Tongue (tissue), 2 donors: ENCODE data around the gene MBD5. TPM values are rescaled to one million over a fixed set of nuclear protein-coding genes. Genes with fewer than 3 reads are reported as not detected.

Source experiments
- DNase-seq: peaks from one replicate; pipeline ENCODE4 v3.0.0-alpha.2; 2015
- total RNA-seq: library from RNA; depleted of rRNA; stranded (reverse); fragments of >200 nt; gene quantifications from one replicate; pipeline ENCODE4 v1.2.3, GENCODE V29; 2014

The MBD5 gene
- total RNA-seq, 1 donor from 2014 or later, result 50.2 TPM

DNA sequence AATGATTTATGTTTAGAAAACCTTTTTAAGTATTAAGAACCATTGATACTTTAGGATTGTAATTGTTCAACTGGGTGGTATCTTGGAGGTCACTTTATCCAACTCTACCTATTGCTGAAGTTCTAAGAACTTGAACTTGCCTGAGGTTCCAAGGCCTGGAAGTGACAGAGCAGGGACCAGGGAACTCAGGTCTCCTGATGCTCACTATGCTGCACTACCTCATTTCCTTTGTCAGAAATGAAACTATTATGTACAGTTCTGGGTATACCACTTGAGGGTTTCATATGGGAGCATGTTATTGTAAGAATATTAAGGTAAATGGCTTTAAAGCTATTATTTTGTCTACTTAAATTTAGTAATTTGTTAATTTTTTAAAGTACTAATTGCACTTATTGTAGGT lies 3.0 kb downstream of the MBD5 start:
- DNase-seq, result no peak

DNA sequence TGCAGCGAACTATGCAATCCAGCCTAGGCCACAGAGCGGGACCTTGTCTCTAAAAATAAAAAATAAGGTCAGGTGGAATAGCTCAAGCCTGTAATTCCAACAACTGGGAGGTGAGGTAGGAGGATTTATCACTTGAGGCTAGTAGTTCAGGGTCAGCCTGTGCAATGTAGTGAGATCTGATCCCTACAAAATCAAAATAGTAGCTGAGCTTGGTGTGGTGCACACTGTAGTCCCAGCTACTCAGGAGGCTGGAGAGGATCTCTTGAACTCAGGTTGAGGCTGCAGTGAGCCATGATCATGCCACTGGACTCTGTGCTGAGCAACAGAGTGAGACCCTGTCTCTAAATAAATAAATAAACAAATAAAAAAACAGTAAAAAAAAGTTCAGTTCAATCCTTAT lies 5.7 kb downstream of the MBD5 start:
- no peak for DNase-seq

DNA sequence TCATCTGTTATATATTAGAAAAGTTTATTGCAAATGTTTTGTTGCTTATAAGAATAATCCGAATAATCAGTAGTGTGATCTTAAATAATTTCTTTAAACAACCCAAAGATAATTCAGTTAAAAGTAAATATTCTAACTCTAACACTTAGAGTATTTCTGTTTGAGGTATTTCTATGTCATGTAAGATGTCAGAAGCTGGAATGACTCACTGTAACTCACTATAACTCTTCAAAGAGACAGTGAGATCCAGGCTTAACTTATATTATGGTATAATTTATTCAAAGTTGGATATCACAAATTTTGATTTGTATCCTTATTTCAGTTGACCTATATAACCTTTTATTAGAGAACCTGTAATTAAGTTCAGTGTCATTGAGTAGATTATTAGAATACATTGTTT lies 6.9 kb downstream of the MBD5 start:
- no peak for DNase-seq

DNA sequence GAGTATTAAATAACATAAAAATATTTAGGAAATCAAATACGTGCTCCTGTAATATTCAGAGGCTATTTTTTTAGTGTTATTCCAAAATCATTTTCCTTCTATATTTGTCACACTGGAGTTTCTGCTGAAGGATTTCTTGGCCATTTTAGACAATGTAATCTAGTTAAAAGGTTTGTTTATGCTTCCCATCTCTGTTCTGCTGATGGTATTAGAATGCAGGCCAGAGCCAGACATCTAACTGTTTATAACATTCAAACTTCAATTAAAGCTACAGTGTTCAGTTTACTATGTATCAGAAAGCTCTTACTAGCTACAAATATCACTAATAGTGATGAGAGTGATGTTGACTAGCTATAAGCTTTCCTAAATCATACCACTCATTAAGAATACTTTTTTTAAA lies 7.9 kb downstream of the MBD5 start:
- DNase-seq, result no peak

DNA sequence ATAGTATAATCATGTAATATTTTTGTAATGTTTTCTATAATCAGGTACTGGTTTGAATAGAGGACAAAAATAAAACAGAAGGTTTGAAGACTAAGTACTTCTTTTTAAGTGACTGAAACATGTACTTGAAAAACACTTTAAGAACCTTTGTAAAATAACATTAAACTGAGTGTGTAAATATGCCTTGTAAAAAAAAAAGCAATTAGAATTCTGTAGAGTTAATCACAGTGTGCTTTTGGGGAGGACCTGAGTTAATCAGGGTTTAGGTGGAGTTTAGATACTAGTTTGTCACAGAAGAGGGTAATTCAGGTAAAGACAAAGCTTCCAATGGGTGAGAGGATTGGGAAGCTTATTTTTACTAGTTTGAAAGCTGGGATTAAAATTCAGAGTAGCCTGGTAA lies 10.3 kb downstream of the MBD5 start:
- DNase-seq, result no peak

DNA sequence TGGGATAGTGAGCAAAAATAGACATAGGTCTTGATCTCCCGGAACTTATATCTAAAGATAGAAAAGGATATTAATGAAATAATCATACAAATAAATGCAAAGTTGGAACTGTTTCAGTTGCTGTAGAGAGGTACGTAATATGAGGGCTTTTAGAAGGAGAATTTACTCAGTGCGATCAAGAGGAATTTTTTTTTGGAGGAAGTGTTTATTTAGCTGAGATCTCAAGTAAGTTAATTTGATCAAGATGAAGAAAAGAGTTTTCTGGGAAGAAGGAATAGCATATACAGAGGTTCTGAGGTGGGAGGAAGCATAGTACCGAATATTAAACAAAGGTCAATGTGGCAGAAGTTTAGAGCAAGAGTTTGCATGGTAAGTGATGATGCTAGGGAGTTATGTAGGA lies 11.3 kb downstream of the MBD5 start:
- DNase-seq, result no peak

- no peak for DNase-seq
Measured at GRCh38 chr2:148039783-148040182, 18.9 kb downstream of the MBD5 start.

GRCh38 chr2:148042219-148042618 lies 21.3 kb downstream of the MBD5 start:
- no peak for DNase-seq

DNA sequence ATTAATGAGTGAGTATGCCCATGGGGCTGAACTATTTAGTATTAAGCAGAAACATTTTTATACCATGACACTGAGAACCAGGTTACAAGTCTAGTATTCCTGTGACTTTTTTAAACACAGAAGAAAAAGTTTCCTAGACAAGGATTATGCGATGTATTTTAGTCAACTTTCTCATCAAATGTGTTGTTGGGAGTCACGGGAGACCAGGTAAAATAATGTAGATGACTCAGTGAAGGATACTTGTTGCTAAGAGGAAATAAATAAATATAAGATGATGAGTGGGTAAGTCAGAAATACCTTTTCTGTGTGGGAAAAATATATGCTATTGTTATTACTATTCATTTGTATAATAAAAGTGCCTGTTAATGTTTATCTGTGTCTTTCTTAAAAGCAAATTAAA lies 23.4 kb downstream of the MBD5 start:
- DNase-seq, result no peak

GRCh38 chr2:148046802-148047201 lies 25.9 kb downstream of the MBD5 start:
- no peak for DNase-seq

GRCh38 chr2:148048475-148049221 lies 27.8 kb downstream of the MBD5 start:
- no peak for DNase-seq

GRCh38 chr2:148049284-148049683 lies 28.4 kb downstream of the MBD5 start:
- no peak for DNase-seq

DNA sequence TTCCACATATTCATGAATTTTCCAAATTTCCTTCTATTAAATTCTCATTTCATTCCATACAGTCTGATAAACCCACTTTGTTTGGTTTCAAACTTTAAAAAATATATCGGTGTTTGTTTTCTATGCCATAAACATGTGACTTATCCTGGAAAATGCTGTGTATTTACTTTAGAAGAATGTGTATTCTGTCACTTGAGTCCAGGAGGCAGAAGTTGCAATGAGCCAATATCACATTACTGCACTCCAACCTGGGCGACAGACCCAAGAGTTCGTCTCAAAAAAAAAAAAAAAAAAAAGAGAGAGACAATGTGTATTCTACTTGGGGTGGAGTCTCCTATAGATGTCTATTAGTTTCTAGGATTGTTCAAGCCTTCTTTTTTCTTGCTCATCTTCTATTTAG lies 31.8 kb downstream of the MBD5 start:
- DNase-seq, result no peak

GRCh38 chr2:148058641-148059040 lies 37.8 kb downstream of the MBD5 start:
- no peak for DNase-seq

DNA sequence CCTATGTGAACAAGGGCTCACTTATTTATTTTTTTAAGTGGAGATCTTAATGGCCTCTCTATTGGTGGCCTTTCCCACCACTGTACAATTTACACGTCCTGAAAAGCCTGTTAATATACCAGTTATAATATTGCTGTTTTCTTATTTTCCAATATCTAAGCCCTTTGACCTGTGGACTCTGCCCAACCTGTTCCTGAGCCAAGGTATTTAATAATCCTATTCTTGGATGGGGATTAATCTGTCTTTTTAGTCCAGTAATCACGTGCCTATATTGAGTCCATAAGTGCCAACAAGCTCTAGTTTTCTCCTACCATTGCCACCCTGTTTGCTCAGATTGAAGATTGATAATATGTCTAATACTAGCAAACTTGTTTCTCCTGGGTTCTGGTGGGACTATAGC lies 42.7 kb downstream of the MBD5 start:
- DNase-seq, result no peak

DNA sequence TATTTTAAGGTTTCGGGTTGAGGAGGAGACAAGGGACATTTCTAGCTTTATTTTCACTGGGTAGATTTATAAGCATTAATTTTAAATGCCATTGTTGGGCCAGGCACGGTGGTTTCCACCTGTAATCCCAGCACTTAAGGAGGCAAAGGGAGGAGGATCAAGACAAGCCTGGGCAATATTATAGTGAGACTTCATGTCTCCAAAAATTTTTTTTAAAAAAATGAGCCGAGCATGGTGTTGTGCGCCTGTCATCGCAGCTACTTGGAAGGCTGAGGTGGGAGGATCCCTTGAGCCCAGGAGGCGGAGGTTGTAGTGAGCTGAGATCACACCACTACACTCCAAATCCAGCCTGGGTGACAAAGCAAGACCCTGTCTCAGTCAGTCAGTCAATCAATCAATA lies 45.0 kb downstream of the MBD5 start:
- no peak for DNase-seq

- no peak for DNase-seq
Measured at GRCh38 chr2:148067801-148068200, 46.9 kb downstream of the MBD5 start.

- DNase-seq, result no peak
Measured at GRCh38 chr2:148071351-148071750, 50.5 kb downstream of the MBD5 start.

DNA sequence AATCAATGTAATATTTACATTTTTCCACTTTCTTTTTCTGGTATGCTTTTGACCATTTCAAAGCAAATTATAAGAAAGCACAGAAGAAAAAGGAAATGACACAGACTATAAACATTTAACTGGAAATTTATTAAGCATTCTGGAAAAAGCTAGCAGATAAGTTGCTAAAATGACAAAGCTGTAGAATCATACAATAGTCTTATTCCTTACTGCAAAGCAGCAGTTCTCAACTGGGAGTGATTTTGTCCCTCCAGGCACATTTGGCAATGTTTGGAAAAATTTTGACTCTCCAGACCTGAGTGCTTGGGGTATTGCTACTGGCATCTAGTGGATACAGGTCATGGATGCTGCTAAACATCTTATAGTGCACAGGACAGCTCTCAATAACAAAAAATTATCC lies 75.1 kb downstream of the MBD5 start:
- no peak for DNase-seq

DNA sequence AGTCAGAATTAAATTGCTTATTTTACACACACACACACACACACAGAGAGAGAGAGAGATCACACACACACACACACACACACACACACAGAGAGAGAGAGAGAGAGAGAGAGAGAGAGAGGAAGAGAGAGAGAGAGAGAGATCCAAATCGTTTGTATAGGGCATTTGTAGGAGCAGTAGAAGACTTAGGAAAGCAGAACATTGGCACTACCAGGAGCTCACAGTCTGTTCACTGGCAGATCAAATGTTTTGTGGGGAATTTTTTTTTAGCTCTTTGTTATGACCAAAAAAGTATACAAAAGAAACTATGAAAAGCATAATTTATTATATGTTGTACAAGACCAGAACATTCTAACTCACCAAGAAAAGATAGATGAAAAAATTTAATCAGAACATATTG lies 81.8 kb downstream of the MBD5 start:
- DNase-seq, result no peak

DNA sequence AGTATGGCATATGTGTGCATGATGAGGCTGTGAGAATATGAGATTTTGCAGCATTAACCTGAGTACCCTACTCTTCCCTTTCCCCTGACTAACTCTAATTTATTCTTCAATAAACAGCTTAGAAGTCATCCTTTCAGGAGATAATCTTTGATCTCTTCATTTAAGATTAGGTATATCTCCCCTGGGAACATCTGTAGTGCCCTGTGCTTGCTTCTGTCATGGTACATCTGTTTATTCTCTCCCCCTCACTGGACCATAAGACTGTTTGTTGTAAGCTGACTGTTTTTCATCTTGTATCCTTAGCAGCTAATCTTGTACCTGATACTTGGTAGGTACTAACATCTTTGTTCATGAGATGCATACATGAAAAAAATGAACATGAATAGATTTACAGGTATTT lies 83.1 kb downstream of the MBD5 start:
- no peak for DNase-seq

GRCh38 chr2:148106331-148106730 lies 85.4 kb downstream of the MBD5 start:
- DNase-seq, result no peak

DNA sequence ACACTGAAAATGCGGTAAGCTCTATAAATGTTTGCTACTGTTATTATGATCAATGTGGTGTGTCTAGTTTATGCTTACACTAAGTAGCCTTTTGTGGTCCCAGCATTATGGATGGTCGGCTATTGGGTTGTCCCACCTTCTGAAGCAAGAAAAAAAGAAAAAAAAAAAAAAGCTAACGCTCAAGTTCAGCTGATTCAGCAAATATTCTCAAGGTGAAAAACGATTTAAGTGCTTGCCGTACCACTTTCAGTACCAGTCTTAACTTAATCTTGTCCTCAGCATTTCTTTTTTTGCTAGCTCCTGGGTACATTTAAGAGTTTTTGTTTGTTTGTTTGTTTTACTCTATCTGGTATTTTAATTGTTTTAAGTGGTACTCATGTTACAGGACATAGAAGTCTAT lies 87.5 kb downstream of the MBD5 start:
- no peak for DNase-seq

DNA sequence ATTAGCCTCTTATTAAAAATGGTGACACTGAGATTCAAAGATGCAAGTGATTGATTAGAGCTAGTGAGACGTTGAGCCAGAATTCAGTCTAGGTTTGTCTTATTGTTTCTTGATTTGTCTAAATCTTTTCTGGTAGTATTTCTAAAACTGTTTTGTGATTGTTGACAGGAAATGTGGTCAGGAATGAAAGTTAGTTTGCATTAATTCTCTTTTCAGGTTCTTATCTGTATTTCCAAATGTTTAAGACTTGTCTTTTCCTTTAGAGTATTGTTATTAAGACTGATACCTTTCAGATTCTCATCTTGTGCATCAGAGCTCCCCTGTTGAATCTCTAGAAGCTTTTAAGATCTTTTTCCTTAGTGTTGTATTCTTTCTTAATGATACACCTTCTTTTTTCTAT lies 89.3 kb downstream of the MBD5 start:
- no peak for DNase-seq

DNA sequence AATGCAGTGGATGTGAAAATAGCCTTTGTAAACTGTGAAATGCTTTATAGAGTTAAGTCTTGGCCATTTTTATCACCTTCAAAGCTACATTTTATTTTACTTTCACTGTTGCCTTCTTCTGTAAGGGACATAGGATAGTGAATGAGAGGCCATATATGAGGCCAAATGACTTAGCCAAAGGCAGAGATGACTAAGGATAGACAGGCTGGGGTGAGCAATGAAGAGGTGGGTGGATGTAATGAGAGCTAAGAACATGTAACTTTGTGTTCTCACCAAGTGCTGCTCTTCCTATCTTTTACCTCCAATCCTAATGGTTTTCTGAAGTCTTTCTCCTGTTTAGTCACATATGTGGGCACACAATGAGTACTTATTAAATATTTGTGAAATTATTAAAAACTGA lies 101.9 kb downstream of the MBD5 start:
- DNase-seq, result no peak
